ENCODE results near the gene RHOA.
"Not testable (repeated sequence)": the region's sequence is repeated elsewhere in the genome, so short reads cannot be mapped to it uniquely, and the experiment has no call there.

Gene RHOA

GRCh38 chr3:49349348-49350114 lies 62.2 kb downstream of the RHOA start:
- POLR2A ChIA-PET (ENCODE audit: low non-redundant PET): no interaction called here

GRCh38 chr3:49348361-49348760 lies 63.4 kb downstream of the RHOA start:
- DNase-seq (ENCODE audit: low spot score); CTCF ChIA-PET; POLR2A ChIA-PET (ENCODE audit: low non-redundant PET): not testable (repeated sequence)
- H3K27ac ChIP-seq: peak overlapping the region; percentile 90

More at GRCh38 chr3:49349348-49350114, 62.2 kb downstream of the RHOA start:
- DNase-seq (ENCODE audit: low spot score): no peak
- TF ChIP-seq CTCF (conservative IDR thresholded peaks at IDR 0.05; ENCODE audit: low read depth): no peak
- H3K27ac ChIP-seq: peak overlapping the region; percentile 90
- CTCF ChIA-PET: interaction anchor here (0.6 kb wide), 1 partner anchor 312 kb away, joined by 4 read pairs; no protein-coding TSS in a partner anchor

- TF ChIP-seq CTCF (conservative IDR thresholded peaks at IDR 0.05; ENCODE audit: low read depth): no peak
- peak overlapping the region; percentile 90 for H3K27ac ChIP-seq
- ChIA-PET POLR2A (ENCODE audit: low non-redundant PET) (no interaction called here), CTCF (no interaction called here)
- DNase-seq (ENCODE audit: low spot score): peak; percentile 39
Observed at GRCh38 chr3:49346797-49347251, 65.0 kb downstream of the RHOA start.

GRCh38 chr3:49343163-49343562 lies 68.6 kb downstream of the RHOA start:
- POLR2A ChIA-PET (ENCODE audit: low non-redundant PET): no interaction called here
- H3K27ac ChIP-seq: peak overlapping the region; percentile 14; the same call in 1 of the 2 replicates
- no peak for DNase-seq (ENCODE audit: low spot score)
- CTCF ChIA-PET: no interaction called here
- TF ChIP-seq CTCF (conservative IDR thresholded peaks at IDR 0.05; ENCODE audit: low read depth): no peak

- POLR2A ChIA-PET (ENCODE audit: low non-redundant PET): no interaction called here
- no peak for TF ChIP-seq CTCF (conservative IDR thresholded peaks at IDR 0.05; ENCODE audit: low read depth)
- CTCF ChIA-PET: no interaction called here
- H3K27ac ChIP-seq: peak overlapping the region; percentile 98; the same call in 1 of the 2 replicates
- DNase-seq (ENCODE audit: low spot score): no peak
Observed at GRCh38 chr3:49341996-49342395, 69.8 kb downstream of the RHOA start.

GRCh38 chr3:49339941-49340800 lies 71.6 kb downstream of the RHOA start, which contains the start of gene USP4:
TSS of gene USP4 (minus strand) at chr3:49340053. CDS start at chr3:49340024, 29 bp downstream.
- peak within 1 kb of the TSS; percentile 98 for H3K27ac ChIP-seq
- peak; percentile 55 for TF ChIP-seq CTCF (conservative IDR thresholded peaks at IDR 0.05; ENCODE audit: low read depth)
- CTCF ChIA-PET: interaction anchor here (0.7 to 0.8 kb wide), 3 partner anchors 18 to 109 kb away, joined by 3 to 4 read pairs (median 4); no protein-coding TSS in a partner anchor
- POLR2A ChIA-PET (ENCODE audit: low non-redundant PET): interaction anchor here (0.6 to 1.0 kb wide), 2 partner anchors 18 to 303 kb away, joined by 4 to 5 read pairs; partner anchors contain the start of gene GPX1
- DNase-seq (ENCODE audit: low spot score): peak; percentile 69
